ENCODE measurements around the gene SH3BP5.

GRCh38 chr3:15286022-15286421, 46.4 kb downstream of the SH3BP5 start:
- no peak for TF ChIP-seq CTCF (IDR thresholded peaks at IDR 0.05)
- no peak for TF ChIP-seq EZH2 (IDR thresholded peaks at IDR 0.05; ENCODE audit: borderline replicate concordance, insufficient read depth, low read depth, low read length, poor library complexity, severe bottlenecking)

All from B cell (primary cell).